ENCODE data around the gene GNAI2.

The GNAI2 gene

GRCh38 chr3:50286322-50287227, 50.6 kb downstream of the GNAI2 start:
- DNase-seq: no peak

DNA sequence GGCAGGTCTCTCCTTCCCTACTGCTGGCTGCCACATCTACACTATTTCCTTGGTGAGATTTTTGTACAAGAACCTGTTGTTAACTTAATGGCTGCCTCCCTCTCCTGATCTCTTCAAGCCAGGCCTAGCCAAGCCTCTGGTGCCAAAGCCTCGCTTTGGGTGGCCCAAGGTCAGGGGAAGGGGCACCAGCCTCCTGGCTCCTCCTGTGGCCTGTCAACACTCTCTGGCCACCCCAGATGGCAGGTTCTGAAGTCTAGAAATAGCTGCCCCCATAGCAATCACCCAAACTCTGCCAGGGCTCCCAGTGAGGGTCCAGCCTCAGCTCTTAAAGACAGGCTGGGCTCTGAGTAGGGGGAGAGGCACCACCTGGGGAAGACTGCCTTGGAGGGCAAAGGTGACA, 51.3 kb downstream of the GNAI2 start:
- no peak for DNase-seq

GRCh38 chr3:50288387-50289007, 52.5 kb downstream of the GNAI2 start:
- DNase-seq: no peak

GRCh38 chr3:50289130-50289529, 53.1 kb downstream of the GNAI2 start:
- DNase-seq: no peak

GRCh38 chr3:50290161-50290641, 54.2 kb downstream of the GNAI2 start:
- no peak for DNase-seq

DNA sequence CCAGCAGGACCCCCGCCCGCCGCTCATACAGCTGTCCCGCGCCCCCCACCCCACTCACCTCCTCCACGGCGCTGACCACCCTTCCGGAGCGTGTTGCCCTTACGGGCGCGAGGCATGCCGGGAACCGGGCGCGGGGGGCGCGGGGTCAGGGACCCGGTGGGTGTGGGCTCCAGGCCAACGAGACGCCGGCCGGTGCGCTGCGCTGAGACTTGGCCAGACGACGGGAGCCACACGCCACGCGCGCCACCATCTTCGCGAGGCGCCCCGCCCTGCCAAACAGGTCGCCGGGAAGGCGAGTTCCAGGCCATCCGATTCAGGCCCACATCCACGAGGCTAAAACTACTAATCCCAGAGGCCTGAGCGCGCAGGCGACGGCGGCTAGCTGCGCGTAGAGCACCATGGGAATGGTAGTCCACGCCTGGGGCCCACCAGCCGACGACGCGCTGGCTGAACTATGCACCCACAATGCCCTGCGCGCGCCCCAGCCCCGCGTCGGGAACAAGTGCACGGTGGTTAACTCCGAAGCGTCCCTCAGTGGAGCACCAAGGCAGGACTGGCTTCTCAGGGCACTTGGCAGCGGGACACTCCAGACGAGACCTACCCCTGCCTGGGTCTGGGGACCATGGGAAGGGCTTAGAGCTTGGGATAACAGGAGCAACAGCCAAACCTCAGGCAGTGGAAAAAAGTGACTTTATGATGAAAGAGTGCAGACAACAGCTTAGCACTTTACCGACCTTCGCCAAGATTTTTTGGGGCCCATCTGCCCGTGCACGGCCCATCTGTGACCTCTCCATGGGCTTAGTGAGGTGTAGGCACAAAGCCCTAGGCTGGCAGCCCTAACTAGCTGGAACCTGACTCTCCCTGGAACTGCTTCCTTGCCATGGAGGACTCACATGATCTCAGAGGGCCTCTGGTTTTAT, 56.4 kb downstream of the GNAI2 start, which contains the start of gene IFRD2:
IFRD2 (minus strand) TSS at position 271 of the 920 bp plus-strand sequence; CDS start at position 116, 155 bp downstream.
- DNase-seq: peak; percentile 91 to 92

DNA sequence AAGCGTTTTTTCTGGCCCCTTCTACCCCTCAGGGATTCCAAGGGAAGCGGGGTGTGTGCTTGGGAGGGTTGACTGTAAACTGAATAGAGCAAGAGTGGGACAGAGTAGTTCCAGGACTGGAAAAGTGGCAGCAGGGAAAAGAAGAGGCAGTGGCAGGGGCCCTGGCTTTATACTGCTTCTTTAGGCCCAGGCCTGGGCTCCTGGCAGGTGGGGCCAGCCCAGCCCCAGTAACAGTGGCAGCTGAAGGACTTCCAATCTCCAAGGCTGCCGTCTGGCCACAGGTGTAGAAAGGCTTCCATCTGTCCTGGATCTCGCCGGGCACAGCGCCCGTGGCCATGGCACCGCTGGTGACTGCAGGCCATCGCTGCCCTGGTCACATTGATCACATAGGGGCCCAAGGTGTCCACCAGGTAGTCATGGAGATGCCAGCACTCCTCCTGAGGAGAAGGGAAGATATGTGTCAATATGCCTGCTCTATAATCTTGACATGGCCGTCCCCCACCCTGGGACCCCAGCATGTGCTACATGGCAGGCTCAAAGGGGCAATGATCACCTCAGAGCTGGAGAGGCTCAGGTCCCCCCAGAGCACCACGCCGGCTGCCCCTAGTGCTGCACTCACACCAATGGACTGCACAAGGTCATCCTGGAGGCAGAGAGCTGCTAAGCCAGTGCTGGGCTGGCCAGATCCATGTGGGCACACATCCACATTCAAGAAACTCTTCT, 57.2 kb downstream of the GNAI2 start:
- DNase-seq: no peak

- DNase-seq: no peak
Measured at GRCh38 chr3:50294089-50294488, 58.1 kb downstream of the GNAI2 start.

DNA sequence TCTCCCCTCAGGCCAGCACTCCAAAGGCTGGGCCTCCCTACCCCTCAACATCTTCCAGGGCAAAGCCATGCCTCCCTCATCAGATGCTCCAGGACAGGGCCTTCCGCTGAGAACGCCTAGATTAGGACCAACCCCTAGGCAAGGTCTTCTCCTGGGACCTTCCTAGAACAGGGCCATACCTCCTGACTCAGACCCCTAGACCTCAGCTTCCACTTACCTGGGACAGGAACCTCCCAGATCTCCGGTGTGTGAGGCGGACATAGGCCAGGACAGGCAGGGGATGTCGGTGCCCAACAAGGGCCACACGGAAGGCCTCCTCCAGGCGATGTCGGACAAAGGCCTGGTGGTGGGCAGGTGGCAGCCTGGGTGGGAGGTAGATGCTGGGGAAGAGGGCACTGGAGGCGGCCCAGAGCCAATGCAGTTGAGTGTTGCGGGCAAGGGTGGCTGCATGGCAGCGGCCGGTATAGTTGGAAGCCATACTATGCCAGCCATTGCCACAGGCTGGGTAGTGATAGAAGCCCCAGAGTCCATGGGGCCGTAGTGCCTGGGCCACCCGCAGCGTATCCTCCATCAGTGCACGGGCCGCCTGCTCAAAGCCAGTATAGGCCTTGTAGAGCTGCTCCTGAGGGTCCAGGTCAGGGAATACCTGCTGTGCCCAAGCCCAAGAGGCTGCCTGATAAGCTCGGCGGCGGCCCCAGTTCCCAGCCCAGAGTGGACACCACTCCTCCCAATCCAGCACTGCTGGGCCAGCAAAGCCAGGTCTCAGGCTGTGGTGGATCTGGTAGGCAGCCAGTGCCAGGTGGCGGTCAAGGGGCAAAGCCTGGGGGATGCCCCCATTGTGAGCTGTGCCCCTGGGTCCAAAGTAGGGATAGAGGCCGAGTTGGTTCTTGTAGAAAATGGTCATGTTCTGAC, 58.7 kb downstream of the GNAI2 start:
- DNase-seq: no peak

DNA sequence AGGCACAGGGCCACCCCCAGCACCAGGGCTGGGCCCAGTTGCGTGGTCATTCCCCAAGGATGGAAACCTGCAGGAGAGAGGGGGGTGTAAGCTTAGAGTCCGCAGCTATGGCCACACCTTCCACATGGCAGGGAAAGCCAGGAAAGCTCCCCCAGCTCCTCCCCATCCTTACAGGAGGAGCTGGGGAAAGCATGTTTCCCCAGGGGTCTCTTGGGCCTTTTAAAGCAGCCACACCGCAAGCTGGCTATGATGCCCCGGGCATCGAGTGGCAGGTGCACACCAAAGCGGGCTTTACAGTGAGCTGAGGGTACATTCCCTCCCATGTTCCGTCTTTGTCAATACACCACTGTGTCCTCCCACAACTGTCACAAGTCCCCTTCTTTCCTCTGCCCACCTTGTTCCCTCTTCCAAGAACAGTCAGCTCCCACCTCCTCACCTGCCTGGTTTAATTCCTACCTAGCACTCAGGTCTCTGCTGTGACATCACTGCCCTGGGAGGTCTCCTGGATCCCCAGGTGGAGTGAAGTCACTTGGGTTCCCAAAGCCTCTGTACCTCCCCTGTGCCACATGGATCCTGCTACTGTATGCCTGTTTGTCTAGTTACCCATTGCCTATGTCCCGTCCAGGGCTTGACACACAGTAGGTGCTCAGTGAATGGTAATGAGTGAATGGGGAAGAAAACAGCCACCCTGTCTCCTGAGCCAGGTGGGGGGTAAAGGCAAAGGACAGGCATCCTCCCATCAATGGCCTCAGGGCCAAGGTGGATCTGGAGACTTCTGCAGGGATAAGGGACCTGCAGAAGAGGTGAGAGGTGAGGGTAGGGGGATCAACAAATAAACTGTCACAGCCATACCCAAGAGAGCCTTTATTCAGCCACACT, 59.8 kb downstream of the GNAI2 start:
- no peak for DNase-seq

- DNase-seq: no peak
Measured at GRCh38 chr3:50296721-50297383, 60.8 kb downstream of the GNAI2 start.

- no peak for DNase-seq
Measured at GRCh38 chr3:50297384-50297775, 61.4 kb downstream of the GNAI2 start.

GRCh38 chr3:50297896-50298725, 62.1 kb downstream of the GNAI2 start:
- no peak for DNase-seq

- DNase-seq: peak; percentile 88 to 89
Measured at GRCh38 chr3:50298836-50299637, 63.0 kb downstream of the GNAI2 start, which contains the start of the genes HYAL3 and NAA80. Gene HYAL3, minus strand, starts transcription at chr3:50299405. Its CDS starts 3,803 bp downstream, at chr3:50295602. Gene NAA80, minus strand, starts transcription at chr3:50299405. Its CDS starts 1,942 bp downstream, at chr3:50297463.

- DNase-seq: no peak
Measured at GRCh38 chr3:50299638-50299928, 63.6 kb downstream of the GNAI2 start.

- DNase-seq: no peak
Measured at GRCh38 chr3:50299929-50300680, 64.1 kb downstream of the GNAI2 start.
